AG04450 (cell line): ENCODE results near the gene EPHB4. TPM values are rescaled to one million over a fixed set of nuclear protein-coding genes. Genes with fewer than 3 reads are reported as not detected.
"Not testable (repeated sequence)": the region's sequence is repeated elsewhere in the genome, so short reads cannot be mapped to it uniquely, and the experiment has no call there.

Source experiments
- CTCF ChIA-PET: fragments of 300-600, 350-600 bp; formaldehyde crosslinking; extraction: SDS; loops from one replicate; lab custom pipeline; 2022; ENCODE audit warnings: antibody characterized with exemption, inconsistent platforms; lab: Charles Lee
- POLR2A ChIA-PET: fragments of 350-600 bp; formaldehyde crosslinking; extraction: SDS; loops from one replicate; lab custom pipeline; 2021; ENCODE audit warnings: antibody characterized with exemption, inconsistent platforms; lab: Yijun Ruan, JAX
- DNase-seq: peaks from one replicate; pipeline ENCODE4 v3.0.0-alpha.2; 2011; ENCODE audit warnings: low read depth, low spot score
- H3K27ac ChIP-seq: one replicate; pipeline ENCODE4 v1.5.1; 2012; ENCODE audit warnings: low read depth, low read length, control low read depth
- H3K27me3 ChIP-seq: one replicate; pipeline ENCODE4 v1.6.0; 2012; ENCODE audit warnings: low read length; ENCODE audit not compliant: control insufficient read depth, insufficient read depth
- H3K4me3 ChIP-seq: 2 replicates; pipeline ENCODE4 v1.5.1; 2011; ENCODE audit warnings: mild to moderate bottlenecking, low read depth, low read length, control low read depth
- H3K9me3 ChIP-seq: 2 replicates; pipeline ENCODE4 v1.5.1; 2012; ENCODE audit warnings: low read length; ENCODE audit not compliant: control insufficient read depth, insufficient read depth
- polyA plus RNA-seq: library from polyadenylated mRNA; depleted of rRNA; stranded (reverse); fragments of >200 nt; gene quantifications from 2 replicates; pipeline ENCODE4 v1.2.3, GENCODE V29; 2011
- TF ChIP-seq, protein P1 (sequence below): IDR thresholded peaks from 2 replicates; pipeline ENCODE4 v1.5.1; 2011; ENCODE audit warnings: low read depth, low read length, control low read depth, inconsistent platforms

Gene EPHB4
- polyA plus RNA-seq, 1 experiment: 43.8 TPM

- ChIA-PET CTCF (no interaction called here), POLR2A (interaction anchor here (0.6 kb wide), 1 partner anchor 131 kb away, joined by 3 read pairs; no protein-coding TSS in a partner anchor)
- peaks cover 34% of the 10 kb centered on the region for H3K27me3 ChIP-seq
- no peak for DNase-seq
- H3K9me3 ChIP-seq: no peaks in the 10 kb centered on the region
- TF ChIP-seq, protein P1, sequence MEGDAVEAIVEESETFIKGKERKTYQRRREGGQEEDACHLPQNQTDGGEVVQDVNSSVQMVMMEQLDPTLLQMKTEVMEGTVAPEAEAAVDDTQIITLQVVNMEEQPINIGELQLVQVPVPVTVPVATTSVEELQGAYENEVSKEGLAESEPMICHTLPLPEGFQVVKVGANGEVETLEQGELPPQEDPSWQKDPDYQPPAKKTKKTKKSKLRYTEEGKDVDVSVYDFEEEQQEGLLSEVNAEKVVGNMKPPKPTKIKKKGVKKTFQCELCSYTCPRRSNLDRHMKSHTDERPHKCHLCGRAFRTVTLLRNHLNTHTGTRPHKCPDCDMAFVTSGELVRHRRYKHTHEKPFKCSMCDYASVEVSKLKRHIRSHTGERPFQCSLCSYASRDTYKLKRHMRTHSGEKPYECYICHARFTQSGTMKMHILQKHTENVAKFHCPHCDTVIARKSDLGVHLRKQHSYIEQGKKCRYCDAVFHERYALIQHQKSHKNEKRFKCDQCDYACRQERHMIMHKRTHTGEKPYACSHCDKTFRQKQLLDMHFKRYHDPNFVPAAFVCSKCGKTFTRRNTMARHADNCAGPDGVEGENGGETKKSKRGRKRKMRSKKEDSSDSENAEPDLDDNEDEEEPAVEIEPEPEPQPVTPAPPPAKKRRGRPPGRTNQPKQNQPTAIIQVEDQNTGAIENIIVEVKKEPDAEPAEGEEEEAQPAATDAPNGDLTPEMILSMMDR: no peak
- H3K27ac ChIP-seq: no peak overlapping the region
- H3K4me3 ChIP-seq: no peak overlapping the region
Measured at GRCh38 chr7:100764841-100765240, 62.5 kb downstream of the EPHB4 start.

GRCh38 chr7:100763556-100764140, 63.7 kb downstream of the EPHB4 start:
- no peak overlapping the region for H3K4me3 ChIP-seq
- POLR2A ChIA-PET: no interaction called here
- TF ChIP-seq, protein P1: no peak
- DNase-seq: no peak
- CTCF ChIA-PET: no interaction called here
- no peak overlapping the region for H3K27ac ChIP-seq
- H3K9me3 ChIP-seq: no peaks in the 10 kb centered on the region
- H3K27me3 ChIP-seq: peaks cover 38% of the 10 kb centered on the region

GRCh38 chr7:100762841-100763240, 64.5 kb downstream of the EPHB4 start:
- DNase-seq, H3K4me3 ChIP-seq, H3K9me3 ChIP-seq, H3K27ac ChIP-seq: not testable (repeated sequence)
- ChIA-PET POLR2A (interaction anchor here (0.6 kb wide), 3 partner anchors 15 to 199 kb away, joined by 3 to 10 read pairs (median 5); no protein-coding TSS in a partner anchor), CTCF (interaction anchor here (0.6 kb wide), 2 partner anchors 57 to 88 kb away, joined by 3 to 4 read pairs; partner anchors contain the start of gene POP7)
- H3K27me3 ChIP-seq: peaks cover 36% of the 10 kb centered on the region

GRCh38 chr7:100759357-100760171, 67.8 kb downstream of the EPHB4 start:
- ChIA-PET POLR2A (no interaction called here), CTCF (no interaction called here)
- TF ChIP-seq, protein P1: no peak
- Histone ChIP-seq H3K27me3 (peaks cover 27% of the 10 kb centered on the region), H3K4me3 (no peak overlapping the region), H3K9me3 (no peaks in the 10 kb centered on the region), H3K27ac (no peak overlapping the region)
- DNase-seq: no peak

GRCh38 chr7:100753750-100754149, 73.6 kb downstream of the EPHB4 start:
- Histone ChIP-seq H3K9me3 (no peaks in the 10 kb centered on the region), H3K27ac (no peak overlapping the region), H3K4me3 (no peak overlapping the region), H3K27me3 (peaks cover 40% of the 10 kb centered on the region)
- TF ChIP-seq, protein P1: no peak
- ChIA-PET CTCF (no interaction called here), POLR2A (no interaction called here)
- no peak for DNase-seq
